Osteocyte (in vitro differentiated cells): ENCODE results near the gene HAUS3. TPM values are rescaled to one million over a fixed set of nuclear protein-coding genes. Genes with fewer than 3 reads are reported as not detected.

Experiments used
- DNase-seq: peaks from one replicate; pipeline ENCODE4 v3.0.0; 2021; ENCODE audit warnings: mixed read lengths; ENCODE audit not compliant: unreplicated experiment; ENCODE audit errors: extremely low spot score
- H3K27ac Mint-ChIP-seq: one replicate; pipeline ENCODE4 v1.8.0; 2021; ENCODE audit warnings: mild to moderate bottlenecking, mixed read lengths; ENCODE audit not compliant: unreplicated experiment
- H3K27me3 Mint-ChIP-seq: one replicate; pipeline ENCODE4 v1.8.0; 2021; ENCODE audit warnings: mixed read lengths; ENCODE audit not compliant: unreplicated experiment
- H3K36me3 Mint-ChIP-seq: one replicate; pipeline ENCODE4 v1.8.0; 2021; ENCODE audit warnings: mixed read lengths; ENCODE audit not compliant: unreplicated experiment
- H3K4me1 Mint-ChIP-seq: one replicate; pipeline ENCODE4 v1.8.0; 2021; ENCODE audit warnings: mixed read lengths; ENCODE audit not compliant: unreplicated experiment
- H3K4me3 Mint-ChIP-seq: one replicate; pipeline ENCODE4 v1.8.0; 2021; ENCODE audit warnings: mild to moderate bottlenecking, moderate library complexity, mixed read lengths; ENCODE audit not compliant: unreplicated experiment
- H3K9me3 Mint-ChIP-seq: one replicate; pipeline ENCODE4 v1.8.0; 2021; ENCODE audit warnings: mixed read lengths; ENCODE audit not compliant: unreplicated experiment
- total RNA-seq: library from RNA; stranded (reverse); gene quantifications from 2 replicates; pipeline ENCODE4 v1.2.1, GENCODE V29; 2021
- TF ChIP-seq, protein P1 (sequence below): fragments of 200-600 bp; sonication (generic); IDR thresholded peaks from 2 replicates; pipeline ENCODE4 v1.5.0; 2021; ENCODE audit warnings: antibody characterized with exemption, mild to moderate bottlenecking, moderate library complexity

HAUS3 gene
- total RNA-seq, 1 donor from 2014 or later, result 10.2 TPM

DNA sequence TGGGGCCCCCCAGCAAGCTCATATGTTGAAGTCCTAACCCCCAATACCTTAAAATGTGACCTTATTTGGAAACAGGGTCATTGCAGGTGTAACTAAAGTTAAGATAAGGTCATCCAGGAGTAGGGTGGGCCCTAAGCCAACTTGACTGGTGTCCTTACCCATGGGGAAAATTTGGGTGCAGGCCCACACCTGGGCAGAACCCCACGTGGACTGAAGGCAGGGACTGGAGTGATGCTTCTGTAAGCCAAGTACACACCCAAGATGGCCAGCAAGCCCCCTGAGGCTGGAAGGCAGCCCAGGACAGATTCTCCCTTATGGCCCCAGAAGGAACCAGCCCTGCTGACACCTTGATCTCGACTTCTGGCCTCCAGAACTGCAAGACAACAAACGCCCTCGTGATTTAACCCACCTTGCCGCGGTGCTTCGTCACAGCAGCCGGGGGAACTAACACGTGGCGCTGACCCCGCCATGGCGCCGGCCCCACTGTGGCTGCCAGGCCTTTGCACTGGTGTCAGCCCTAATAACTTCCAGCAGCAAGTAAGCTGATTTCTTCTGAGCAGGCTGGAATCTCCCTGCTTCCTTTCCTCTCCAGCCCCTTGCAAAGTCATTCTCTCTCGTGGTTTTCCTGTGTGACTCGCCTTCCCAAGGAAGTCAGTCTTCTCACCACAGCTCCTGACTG lies 43.2 kb upstream of the HAUS3 start:
- H3K27ac Mint-ChIP-seq, result no peak overlapping the region
- H3K4me3 Mint-ChIP-seq, result no peak overlapping the region
- no peaks in the 10 kb centered on the region for H3K36me3 Mint-ChIP-seq
- TF ChIP-seq, protein P1, sequence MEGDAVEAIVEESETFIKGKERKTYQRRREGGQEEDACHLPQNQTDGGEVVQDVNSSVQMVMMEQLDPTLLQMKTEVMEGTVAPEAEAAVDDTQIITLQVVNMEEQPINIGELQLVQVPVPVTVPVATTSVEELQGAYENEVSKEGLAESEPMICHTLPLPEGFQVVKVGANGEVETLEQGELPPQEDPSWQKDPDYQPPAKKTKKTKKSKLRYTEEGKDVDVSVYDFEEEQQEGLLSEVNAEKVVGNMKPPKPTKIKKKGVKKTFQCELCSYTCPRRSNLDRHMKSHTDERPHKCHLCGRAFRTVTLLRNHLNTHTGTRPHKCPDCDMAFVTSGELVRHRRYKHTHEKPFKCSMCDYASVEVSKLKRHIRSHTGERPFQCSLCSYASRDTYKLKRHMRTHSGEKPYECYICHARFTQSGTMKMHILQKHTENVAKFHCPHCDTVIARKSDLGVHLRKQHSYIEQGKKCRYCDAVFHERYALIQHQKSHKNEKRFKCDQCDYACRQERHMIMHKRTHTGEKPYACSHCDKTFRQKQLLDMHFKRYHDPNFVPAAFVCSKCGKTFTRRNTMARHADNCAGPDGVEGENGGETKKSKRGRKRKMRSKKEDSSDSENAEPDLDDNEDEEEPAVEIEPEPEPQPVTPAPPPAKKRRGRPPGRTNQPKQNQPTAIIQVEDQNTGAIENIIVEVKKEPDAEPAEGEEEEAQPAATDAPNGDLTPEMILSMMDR, result no peak
- H3K4me1 Mint-ChIP-seq, result peaks cover 8% of the 10 kb centered on the region
- no peaks in the 10 kb centered on the region for H3K27me3 Mint-ChIP-seq
- no peak for DNase-seq
- no peaks in the 10 kb centered on the region for H3K9me3 Mint-ChIP-seq

DNA sequence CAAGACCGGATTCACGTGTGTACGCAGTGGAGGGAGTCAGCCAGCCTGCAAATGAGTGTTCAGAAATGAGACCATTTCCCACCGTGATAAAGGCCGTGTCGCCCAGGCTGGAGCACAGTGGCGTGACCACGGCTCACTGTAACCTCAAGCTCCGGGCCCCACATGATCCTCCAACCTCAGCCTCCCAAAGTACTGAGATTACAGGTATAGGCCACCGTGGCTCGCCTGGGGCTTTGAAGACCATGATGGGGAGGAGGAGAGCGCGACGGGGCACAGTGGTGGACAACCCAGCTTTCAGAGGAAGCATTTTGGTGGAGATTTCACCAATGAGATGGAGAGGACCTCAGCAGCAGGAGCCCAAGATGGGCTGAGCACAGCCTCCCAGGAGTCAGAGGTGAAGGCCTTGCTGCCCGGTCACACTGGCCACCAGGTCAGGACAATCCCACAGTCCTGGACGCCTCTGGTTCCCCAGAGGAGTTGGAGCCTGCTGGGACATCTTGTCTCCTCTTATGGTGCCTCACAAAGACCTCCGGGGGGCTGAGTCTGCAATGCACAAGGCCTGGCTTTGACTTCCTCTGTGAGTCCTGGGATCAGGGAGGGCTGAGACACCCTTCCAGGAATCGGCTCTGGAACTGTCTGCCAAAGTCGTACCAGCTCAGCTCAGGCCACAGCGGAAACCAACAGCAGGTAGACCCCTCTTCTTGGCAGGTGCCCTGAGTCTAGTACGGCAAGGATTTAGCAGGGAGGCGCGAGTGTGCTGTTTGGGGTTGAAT lies 42.4 kb upstream of the HAUS3 start:
- no peaks in the 10 kb centered on the region for H3K36me3 Mint-ChIP-seq
- TF ChIP-seq, protein P1, result no peak
- H3K4me3 Mint-ChIP-seq, result no peak overlapping the region

DNA sequence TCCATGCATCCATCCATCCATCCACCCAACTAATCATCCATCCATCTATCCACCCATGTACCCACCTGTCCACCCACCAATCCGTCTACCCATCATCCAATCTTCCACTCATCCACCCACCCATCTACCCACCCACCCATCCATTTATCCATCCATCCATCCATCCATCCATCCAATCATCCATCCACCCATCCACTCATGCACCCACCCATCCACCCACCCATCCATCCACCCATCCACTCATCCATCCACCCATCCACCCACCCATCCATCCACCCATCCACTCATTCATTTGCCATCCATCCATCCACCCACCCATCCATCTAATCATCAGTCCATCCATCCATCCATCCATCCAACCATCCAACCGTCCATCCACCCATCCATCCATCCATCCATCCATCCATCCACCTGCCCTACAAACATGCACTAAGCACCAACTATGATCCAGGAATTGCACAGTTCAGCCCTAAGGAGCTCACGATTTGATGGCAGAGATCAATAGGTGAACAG lies 41.3 kb upstream of the HAUS3 start:
- Mint-ChIP-seq H3K9me3 (no peaks in the 10 kb centered on the region), H3K27ac (no peak overlapping the region), H3K4me3 (no peak overlapping the region), H3K27me3 (no peaks in the 10 kb centered on the region), H3K4me1 (peaks cover 8% of the 10 kb centered on the region), H3K36me3 (no peaks in the 10 kb centered on the region)
- TF ChIP-seq, protein P1, result no peak
- DNase-seq, result no peak

More for the DNA sequence above, 42.4 kb upstream of the HAUS3 start:
- no peaks in the 10 kb centered on the region for H3K27me3 Mint-ChIP-seq
- no peak for DNase-seq
- H3K27ac Mint-ChIP-seq, result no peak overlapping the region
- H3K9me3 Mint-ChIP-seq, result no peaks in the 10 kb centered on the region
- peaks cover 8% of the 10 kb centered on the region for H3K4me1 Mint-ChIP-seq

DNA sequence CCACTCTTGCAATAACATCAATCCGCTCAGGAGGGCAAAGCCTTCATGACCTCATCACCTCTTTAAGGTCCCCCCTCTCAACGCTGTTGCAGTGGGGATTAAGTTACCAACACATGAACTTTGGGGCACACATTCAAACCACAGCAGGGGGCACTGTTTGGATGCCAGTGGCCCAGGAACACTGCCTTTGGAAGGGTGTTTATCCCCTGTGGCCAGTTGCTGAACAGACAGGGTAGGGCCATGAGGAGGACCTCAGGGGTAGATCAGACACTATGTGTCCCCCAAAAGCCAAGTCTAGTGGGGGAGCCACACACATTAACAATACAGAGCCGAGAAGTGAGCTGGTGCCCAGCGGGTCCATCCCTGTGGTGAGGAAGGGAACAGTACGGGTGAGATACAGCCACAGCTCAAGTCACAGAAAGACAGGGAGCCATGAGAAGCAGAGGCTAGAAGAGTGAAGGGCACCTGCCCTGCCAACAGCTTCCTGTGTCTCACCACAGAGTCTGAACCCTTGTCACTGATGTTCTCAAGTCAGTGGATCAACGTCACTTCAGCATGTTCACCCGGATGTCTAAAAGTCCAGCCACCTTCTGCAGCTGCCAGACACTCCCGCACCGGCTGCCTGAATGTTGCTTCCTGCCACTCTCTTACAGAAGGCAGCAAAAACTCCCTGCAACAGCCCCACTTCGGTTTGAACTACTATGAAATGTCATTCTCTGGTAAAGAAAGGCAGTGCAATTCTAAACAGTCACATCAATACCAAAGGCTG lies 39.8 kb upstream of the HAUS3 start:
- peaks cover 8% of the 10 kb centered on the region for H3K4me1 Mint-ChIP-seq
- DNase-seq, result no peak
- no peaks in the 10 kb centered on the region for H3K9me3 Mint-ChIP-seq
- H3K27ac Mint-ChIP-seq, result no peak overlapping the region
- TF ChIP-seq, protein P1, result no peak
- H3K4me3 Mint-ChIP-seq, result no peak overlapping the region
- H3K36me3 Mint-ChIP-seq, result no peaks in the 10 kb centered on the region
- no peaks in the 10 kb centered on the region for H3K27me3 Mint-ChIP-seq
